Esophagus muscularis mucosa (tissue), 3 donors: ENCODE measurements around the gene EXOC6B.

Experiments
- CTCF ChIP-seq, 3 experiments: fragments of 200-600 bp in 2 of 3; fragments of 450-650 bp in 1 of 3; sonication (generic) in 2 of 3; IDR thresholded peaks; one replicate each; pipeline ENCODE4 v1.5.1; 2017 to 2019; ENCODE audit warnings: antibody characterized with exemption in 3 of 3, mild to moderate bottlenecking in 2 of 3, moderate library complexity in 1 of 3
- POLR2AphosphoS5 ChIP-seq, 2 donors: sonication (generic); formaldehyde crosslinking; IDR thresholded peaks; one replicate each; pipeline ENCODE4 v1.6.1; 2017; ENCODE audit warnings: antibody characterized with exemption in 2 of 2

GRCh38 chr2:72338076-72338475 is 487.8 kb downstream of the EXOC6B start:
- TF ChIP-seq CTCF (IDR thresholded peaks at IDR 0.05) (no peak), POLR2AphosphoS5 (IDR thresholded peaks at IDR 0.05) (no peak)
